HAP-1 (cell line): ENCODE data around the gene GPR146.

Experiments used
- DNase-seq, 2 experiments: peaks; one replicate each; pipeline ENCODE4 v3.0.0-alpha.2; 2016 to 2020; ENCODE audit warnings: low spot score in 2 of 2
- H3K27me3 ChIP-seq: fragments of 250-450 bp; sonication (Bioruptor Pico); 2 replicates; pipeline ENCODE4 v1.5.1; 2020; ENCODE audit warnings: low read depth, mild to moderate bottlenecking, moderate library complexity
- H3K36me3 ChIP-seq: fragments of 250-450 bp; sonication (Bioruptor Pico); replicated peaks from 2 replicates; pipeline ENCODE4 v1.5.1; 2020; ENCODE audit warnings: mild to moderate bottlenecking
- H3K4me1 ChIP-seq: fragments of 250-450 bp; sonication (Bioruptor Pico); 2 replicates; pipeline ENCODE4 v1.5.1; 2020; ENCODE audit warnings: mild to moderate bottlenecking
- H3K4me3 ChIP-seq: fragments of 250-450 bp; sonication (Bioruptor Pico); 2 replicates; pipeline ENCODE4 v1.5.1; 2020; ENCODE audit warnings: mild to moderate bottlenecking, moderate library complexity
- H3K9me3 ChIP-seq: fragments of 250-450 bp; sonication (Bioruptor Pico); 2 replicates; pipeline ENCODE4 v1.5.1; 2020; ENCODE audit warnings: mild to moderate bottlenecking, moderate library complexity
- in situ Hi-C: fragments of 300-500 bp; cut with MboI; formaldehyde crosslinking; loops from 3 replicates; pipeline ENCODE4 v1.14.3; 2020; ENCODE audit warnings: low sequenced_read_pairs, inconsistent platforms, mixed read lengths

Gene GPR146

GRCh38 chr7:1004018-1004852, 40.1 kb upstream of the GPR146 start:
- Histone ChIP-seq H3K4me1 (no peaks in the 10 kb centered on the region), H3K9me3 (no peaks in the 10 kb centered on the region), H3K4me3 (no peak overlapping the region), H3K36me3 (peaks cover 8% of the 10 kb centered on the region), H3K27me3 (no peaks in the 10 kb centered on the region)
- DNase-seq = no peak
- in situ Hi-C loops = no loop called here

- H3K4me3 ChIP-seq = no peak overlapping the region
- no peaks in the 10 kb centered on the region for H3K27me3 ChIP-seq
These were observed 39.0 kb upstream of the GPR146 start for GRCh38 chr7:1005303-1005702.

DNA sequence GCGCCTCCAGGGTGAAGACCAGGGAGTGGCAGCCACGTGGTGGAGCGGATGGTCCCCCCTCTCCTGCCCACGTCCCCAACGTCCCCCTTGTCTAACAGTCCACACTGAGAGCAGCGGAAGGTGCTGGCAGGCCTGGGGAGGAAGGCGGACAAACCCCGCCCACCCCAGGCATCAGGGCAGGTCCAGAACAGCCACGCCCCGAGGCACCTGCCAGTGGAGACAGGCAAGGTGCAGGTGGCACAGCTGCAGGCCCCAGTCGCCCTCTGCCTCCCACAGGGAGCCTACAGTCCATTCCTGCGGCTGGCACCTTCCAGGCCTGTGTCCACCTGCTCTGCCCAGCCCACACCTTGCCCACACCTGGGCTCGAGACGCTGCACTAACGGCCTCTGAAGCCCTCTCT, 36.4 kb upstream of the GPR146 start:
- Histone ChIP-seq H3K4me1 (no peaks in the 10 kb centered on the region), H3K36me3 (peaks cover 8% of the 10 kb centered on the region), H3K4me3 (no peak overlapping the region), H3K27me3 (no peaks in the 10 kb centered on the region), H3K9me3 (no peaks in the 10 kb centered on the region)
- DNase-seq = no peak
- in situ Hi-C loops = no loop called here

More at GRCh38 chr7:1005303-1005702, 39.0 kb upstream of the GPR146 start:
- no peak for DNase-seq
- in situ Hi-C loops = no loop called here
- no peaks in the 10 kb centered on the region for H3K9me3 ChIP-seq
- H3K4me1 ChIP-seq = no peaks in the 10 kb centered on the region
- peaks cover 8% of the 10 kb centered on the region for H3K36me3 ChIP-seq

DNA sequence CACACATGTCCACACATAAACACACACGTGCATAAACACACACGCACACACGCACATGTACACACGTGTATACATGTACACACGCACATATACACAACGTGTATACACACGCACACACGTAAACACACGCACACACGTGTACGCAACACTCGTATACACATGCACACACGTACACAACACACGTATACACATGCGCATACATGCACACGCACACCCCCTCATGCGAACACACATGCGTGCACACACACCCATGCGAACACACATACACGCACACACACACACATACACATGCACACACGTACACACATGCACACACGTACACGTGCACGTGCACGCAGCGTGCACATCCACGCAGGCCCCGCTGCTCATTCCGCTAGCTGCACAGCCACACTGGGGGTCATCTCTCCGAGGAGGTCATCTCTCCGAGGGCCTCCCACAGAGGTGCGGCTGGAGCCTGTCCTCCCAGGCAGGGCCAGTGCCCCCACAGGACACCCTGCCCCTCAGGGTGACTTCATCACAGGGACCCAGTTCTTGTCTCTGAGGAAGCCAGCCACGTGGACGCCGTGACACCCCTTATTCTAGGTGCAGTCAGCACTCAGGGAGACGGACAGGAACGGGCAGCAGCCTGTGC, 35.5 kb upstream of the GPR146 start:
- in situ Hi-C loops = no loop called here
- no peak for DNase-seq
- H3K9me3 ChIP-seq = no peaks in the 10 kb centered on the region
- no peak overlapping the region for H3K4me3 ChIP-seq
- H3K36me3 ChIP-seq = peaks cover 8% of the 10 kb centered on the region
- H3K4me1 ChIP-seq = no peaks in the 10 kb centered on the region
- no peaks in the 10 kb centered on the region for H3K27me3 ChIP-seq

GRCh38 chr7:1009747-1010146, 34.6 kb upstream of the GPR146 start:
- Histone ChIP-seq H3K4me3 (no peak overlapping the region), H3K27me3 (no peaks in the 10 kb centered on the region), H3K9me3 (no peaks in the 10 kb centered on the region), H3K4me1 (no peaks in the 10 kb centered on the region), H3K36me3 (peaks cover 8% of the 10 kb centered on the region)
- DNase-seq = no peak
- in situ Hi-C loops = no loop called here

DNA sequence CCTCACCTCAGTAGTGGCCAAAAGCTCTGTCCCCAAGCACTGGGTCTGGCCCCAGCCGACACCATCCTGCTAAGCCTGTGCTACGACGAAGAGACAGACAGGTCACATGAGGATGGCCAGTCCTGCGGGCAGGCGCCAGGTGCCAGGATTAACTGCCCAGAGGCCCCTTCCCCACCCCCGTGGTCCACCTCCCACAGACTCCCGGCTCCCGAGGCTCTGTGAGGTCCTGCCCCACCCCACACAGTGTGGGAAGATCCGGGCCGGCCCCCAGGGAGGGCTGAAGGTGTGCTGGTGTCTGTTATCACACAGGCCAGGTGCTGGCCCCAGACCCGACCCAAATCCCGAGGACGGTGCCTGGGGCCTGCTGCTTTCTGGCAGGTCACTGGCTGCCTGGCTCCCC, 34.1 kb upstream of the GPR146 start:
- Histone ChIP-seq H3K36me3 (peaks cover 8% of the 10 kb centered on the region), H3K9me3 (no peaks in the 10 kb centered on the region), H3K4me1 (no peaks in the 10 kb centered on the region), H3K27me3 (no peaks in the 10 kb centered on the region), H3K4me3 (no peak overlapping the region)
- in situ Hi-C loops = no loop called here
- DNase-seq = no peak

DNA sequence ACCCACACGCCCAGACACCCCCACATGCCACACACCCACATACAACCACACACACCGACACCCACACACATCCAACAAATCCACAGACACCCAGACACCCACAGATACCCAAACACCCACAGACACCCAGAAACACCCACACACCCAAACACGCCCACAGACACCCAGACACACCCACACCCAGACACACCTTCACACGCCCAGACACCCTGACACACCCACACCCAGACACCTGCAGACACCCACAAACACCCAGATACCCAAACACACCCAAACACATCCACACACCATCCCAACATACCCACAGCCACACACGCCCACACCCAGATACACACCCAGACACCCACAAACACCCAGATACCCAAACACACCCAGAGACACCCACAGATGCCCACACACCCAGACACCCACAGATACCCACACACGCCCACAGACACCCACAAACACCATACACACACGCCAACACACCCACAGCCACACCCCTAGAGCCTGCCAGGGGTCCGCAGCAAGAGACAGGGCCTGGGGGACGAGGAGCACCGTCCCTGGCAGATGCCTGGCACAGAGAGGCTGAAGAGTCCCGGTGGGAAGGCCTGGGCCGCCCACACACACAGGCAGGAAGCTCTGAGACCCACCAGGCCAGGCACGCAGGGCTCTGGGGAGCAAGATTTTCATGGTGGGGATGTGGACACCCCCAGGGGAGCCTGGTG, 32.9 kb upstream of the GPR146 start:
- Histone ChIP-seq H3K4me3 (no peak overlapping the region), H3K4me1 (no peaks in the 10 kb centered on the region), H3K27me3 (no peaks in the 10 kb centered on the region), H3K9me3 (no peaks in the 10 kb centered on the region), H3K36me3 (peaks cover 8% of the 10 kb centered on the region)
- DNase-seq = no peak
- in situ Hi-C loops = no loop called here

DNA sequence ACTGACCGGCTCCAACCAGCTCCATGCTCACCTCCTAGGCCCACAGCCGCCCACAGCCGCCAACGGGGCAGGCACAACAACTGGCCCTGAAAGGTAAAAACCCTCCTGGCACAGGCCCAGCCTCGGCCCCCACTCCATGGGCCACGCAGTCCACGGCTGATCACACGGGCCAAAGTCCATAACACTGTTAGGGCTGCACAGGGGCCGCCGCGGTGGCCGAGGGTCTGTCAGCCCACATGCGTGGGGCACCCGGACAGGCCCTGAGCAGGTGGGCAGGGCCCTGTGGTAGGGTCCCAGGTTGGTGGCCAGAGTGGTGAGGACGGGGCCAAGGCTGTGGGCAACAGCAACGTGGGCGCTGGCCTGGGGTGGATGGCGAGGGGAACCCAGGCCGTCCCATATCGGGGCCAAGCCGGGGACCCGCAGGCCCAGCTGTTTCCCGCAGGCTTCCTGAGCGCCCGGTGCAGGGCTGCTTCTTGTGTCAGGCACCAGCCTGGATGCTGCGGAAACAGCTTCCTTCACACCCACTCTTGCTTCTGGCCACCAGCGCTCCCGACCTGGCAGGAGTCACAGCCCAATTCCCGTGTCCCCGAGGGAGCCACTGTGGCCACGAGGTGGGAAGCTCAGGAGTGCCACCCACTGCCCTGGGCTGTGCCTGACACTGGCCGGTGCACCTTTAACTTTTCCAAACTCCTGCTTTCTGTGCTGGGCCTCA, 32.2 kb upstream of the GPR146 start:
- no peak overlapping the region for H3K4me3 ChIP-seq
- H3K36me3 ChIP-seq = peaks cover 8% of the 10 kb centered on the region
- no peak for DNase-seq
- H3K27me3 ChIP-seq = no peaks in the 10 kb centered on the region
- no peaks in the 10 kb centered on the region for H3K4me1 ChIP-seq
- H3K9me3 ChIP-seq = no peaks in the 10 kb centered on the region
- in situ Hi-C loops = no loop called here

DNA sequence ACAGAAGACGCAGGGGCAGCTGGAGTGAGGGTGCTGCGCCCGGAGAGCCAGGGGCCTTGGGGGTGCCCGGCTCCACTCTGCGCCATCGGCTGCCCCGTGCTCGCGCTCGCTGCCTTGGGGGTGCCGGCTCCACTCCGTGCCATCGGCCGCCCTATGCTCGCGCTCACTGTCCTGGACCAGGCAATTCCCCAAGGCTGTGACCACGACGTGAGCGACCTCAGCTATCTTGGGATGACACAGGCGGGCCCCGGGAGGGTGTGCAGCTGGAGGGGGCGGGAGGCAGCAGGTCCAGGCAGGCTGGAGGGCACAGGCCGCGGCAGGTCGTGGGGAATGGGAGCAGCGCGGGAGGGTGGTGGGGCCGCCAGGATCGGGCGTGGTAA, 31.6 kb upstream of the GPR146 start:
- peaks cover 4% of the 10 kb centered on the region for H3K36me3 ChIP-seq
- H3K4me1 ChIP-seq = no peaks in the 10 kb centered on the region
- no peak overlapping the region for H3K4me3 ChIP-seq
- no peaks in the 10 kb centered on the region for H3K9me3 ChIP-seq
- DNase-seq = no peak
- in situ Hi-C loops = no loop called here
- no peaks in the 10 kb centered on the region for H3K27me3 ChIP-seq

GRCh38 chr7:1013581-1013980, 30.8 kb upstream of the GPR146 start:
- DNase-seq = no peak
- peaks cover 7% of the 10 kb centered on the region; the same call in 1 of the 2 replicates for H3K36me3 ChIP-seq
- no peaks in the 10 kb centered on the region for H3K4me1 ChIP-seq
- in situ Hi-C loops = no loop called here
- no peaks in the 10 kb centered on the region for H3K27me3 ChIP-seq
- no peak overlapping the region for H3K4me3 ChIP-seq
- no peaks in the 10 kb centered on the region for H3K9me3 ChIP-seq

- Histone ChIP-seq H3K36me3 (0 out of 2 replicates have a peak, but pooled peaks cover 3% of the 10 kb centered on the region), H3K9me3 (no peaks in the 10 kb centered on the region), H3K4me1 (no peaks in the 10 kb centered on the region), H3K27me3 (no peaks in the 10 kb centered on the region), H3K4me3 (no peak overlapping the region)
- DNase-seq = no peak
- in situ Hi-C loops = no loop called here
These were observed 29.7 kb upstream of the GPR146 start for GRCh38 chr7:1014681-1015080.

DNA sequence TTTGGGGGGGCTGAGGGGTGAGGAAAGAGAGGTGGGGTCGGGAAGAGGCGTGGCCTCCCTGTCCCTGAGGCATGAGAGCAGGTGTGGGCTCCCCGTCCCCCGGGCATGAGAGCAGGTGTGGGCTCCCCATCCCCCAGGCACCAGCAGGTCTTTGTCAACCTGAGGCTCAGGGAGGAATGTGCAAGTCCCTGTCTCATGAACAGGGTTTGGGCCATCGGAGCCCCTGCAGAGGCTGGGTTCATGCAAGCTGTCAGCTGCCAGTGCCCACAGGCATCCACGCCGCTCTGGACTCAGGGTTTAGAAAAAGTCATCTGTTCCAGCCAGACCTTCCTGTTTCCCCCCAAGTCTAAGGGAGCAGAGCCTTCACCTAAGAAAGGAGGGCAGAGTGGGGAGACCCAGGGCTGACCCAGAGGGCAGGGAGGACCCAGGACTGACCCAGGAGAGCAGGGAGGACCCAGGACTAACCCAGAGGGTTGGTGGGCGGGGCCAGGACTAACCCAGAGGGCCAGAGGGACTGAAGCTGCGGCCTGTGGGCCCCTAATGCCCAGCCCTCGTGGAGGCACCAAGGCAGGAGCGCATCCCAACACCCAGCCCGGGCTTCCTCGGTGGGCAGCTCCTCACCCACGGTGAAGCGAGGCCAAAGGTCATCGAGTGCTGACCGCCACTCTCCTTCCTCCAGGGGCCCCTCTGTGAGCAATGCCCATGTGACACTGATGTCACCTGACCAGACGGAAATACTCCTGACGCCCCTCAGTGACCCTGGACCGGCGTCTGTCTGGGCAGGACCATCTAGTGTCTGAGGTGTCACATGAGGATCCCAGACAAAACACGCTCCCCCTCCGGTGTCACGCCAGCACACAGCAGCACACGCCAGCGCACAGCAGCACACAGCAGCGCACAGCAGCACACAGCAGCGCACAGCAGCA, 28.9 kb upstream of the GPR146 start:
- in situ Hi-C loops = no loop called here
- no peak for DNase-seq
- Histone ChIP-seq H3K27me3 (no peaks in the 10 kb centered on the region), H3K9me3 (no peaks in the 10 kb centered on the region), H3K4me3 (no peak overlapping the region), H3K36me3 (0 out of 2 replicates have a peak, but pooled peaks cover 3% of the 10 kb centered on the region), H3K4me1 (no peaks in the 10 kb centered on the region)
